HCT116 (cell line): Measurements from ENCODE around the gene CPSF4L.

Experiments used
- ATF3 ChIP-seq: IDR thresholded peaks from 2 replicates; pipeline ENCODE4 v1.6.1; 2012
- CEBPB ChIP-seq: IDR thresholded peaks from 2 replicates; pipeline ENCODE4 v1.6.1; 2012; ENCODE audit warnings: low read depth
- EGR1 ChIP-seq: IDR thresholded peaks from 2 replicates; pipeline ENCODE4 v1.6.1; 2012; ENCODE audit warnings: low read depth
- ELF1 ChIP-seq: IDR thresholded peaks from 2 replicates; pipeline ENCODE4 v1.6.1; 2012; ENCODE audit warnings: low read depth, borderline replicate concordance
- EZH2 ChIP-seq: fragments of 200-600 bp; sonication (generic); IDR thresholded peaks from 2 replicates; pipeline ENCODE4 v1.6.1; 2017; ENCODE audit warnings: antibody characterized with exemption, mixed run types
- EZH2phosphoT487 ChIP-seq: fragments of 200-600 bp; IDR thresholded peaks from 2 replicates; pipeline ENCODE4 v1.6.1; 2018; ENCODE audit warnings: antibody characterized with exemption, borderline replicate concordance
- JUND ChIP-seq: IDR thresholded peaks from 2 replicates; pipeline ENCODE4 v1.6.1; 2012
- MAX ChIP-seq: IDR thresholded peaks from 2 replicates; pipeline ENCODE4 v1.6.1; 2012
- SIN3A ChIP-seq: IDR thresholded peaks from 2 replicates; pipeline ENCODE4 v1.6.1; 2012; ENCODE audit warnings: low read depth
- TCF7L2 ChIP-seq: IDR thresholded peaks from 2 replicates; pipeline ENCODE4 v1.7.0; 2011; ENCODE audit warnings: borderline replicate concordance, inconsistent platforms; ENCODE audit not compliant: insufficient read depth, insufficient read length; ENCODE audit errors: extremely low read depth
- YY1 ChIP-seq: IDR thresholded peaks from 2 replicates; pipeline ENCODE4 v1.6.1; 2011; ENCODE audit warnings: low read length, low read depth, moderate library complexity, mild to moderate bottlenecking; ENCODE audit not compliant: insufficient replicate concordance; ENCODE audit errors: extremely low read depth
- ZNF274 ChIP-seq: fragments of 200-500 bp; sonication (Bioruptor generic); IDR thresholded peaks from 2 replicates; pipeline ENCODE4 v1.6.1; 2014; ENCODE audit warnings: mild to moderate bottlenecking, low read depth, low read length, inconsistent platforms
- TF ChIP-seq, protein P1 (sequence below), 3 experiments: fragments of 200-600 bp in 1 of 3; sonication (generic) in 1 of 3; IDR thresholded peaks in 2 of 3; conservative IDR thresholded peaks in 1 of 3; 2 replicates each; pipeline ENCODE4 v1.5.1; 2012 to 2017; ENCODE audit warnings: low read depth in 2 of 3, low read length in 2 of 3, antibody characterized with exemption in 1 of 3, borderline replicate concordance in 1 of 3, control low read depth in 1 of 3, mild to moderate bottlenecking in 1 of 3, mixed read lengths in 1 of 3, mixed run types in 1 of 3, moderate library complexity in 1 of 3; ENCODE audit not compliant: insufficient read depth in 1 of 3
- TF ChIP-seq, protein P2 (sequence below): IDR thresholded peaks from 2 replicates; pipeline ENCODE4 v1.6.1; 2012; ENCODE audit warnings: low read depth

GRCh38 chr17:73302189-73302588 lies 40.5 kb upstream of the CPSF4L start:
- TF ChIP-seq ATF3: no peak
- TF ChIP-seq, protein P1, sequence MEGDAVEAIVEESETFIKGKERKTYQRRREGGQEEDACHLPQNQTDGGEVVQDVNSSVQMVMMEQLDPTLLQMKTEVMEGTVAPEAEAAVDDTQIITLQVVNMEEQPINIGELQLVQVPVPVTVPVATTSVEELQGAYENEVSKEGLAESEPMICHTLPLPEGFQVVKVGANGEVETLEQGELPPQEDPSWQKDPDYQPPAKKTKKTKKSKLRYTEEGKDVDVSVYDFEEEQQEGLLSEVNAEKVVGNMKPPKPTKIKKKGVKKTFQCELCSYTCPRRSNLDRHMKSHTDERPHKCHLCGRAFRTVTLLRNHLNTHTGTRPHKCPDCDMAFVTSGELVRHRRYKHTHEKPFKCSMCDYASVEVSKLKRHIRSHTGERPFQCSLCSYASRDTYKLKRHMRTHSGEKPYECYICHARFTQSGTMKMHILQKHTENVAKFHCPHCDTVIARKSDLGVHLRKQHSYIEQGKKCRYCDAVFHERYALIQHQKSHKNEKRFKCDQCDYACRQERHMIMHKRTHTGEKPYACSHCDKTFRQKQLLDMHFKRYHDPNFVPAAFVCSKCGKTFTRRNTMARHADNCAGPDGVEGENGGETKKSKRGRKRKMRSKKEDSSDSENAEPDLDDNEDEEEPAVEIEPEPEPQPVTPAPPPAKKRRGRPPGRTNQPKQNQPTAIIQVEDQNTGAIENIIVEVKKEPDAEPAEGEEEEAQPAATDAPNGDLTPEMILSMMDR (IDR thresholded peaks at IDR 0.05 in 2 of 3, conservative IDR thresholded peaks at IDR 0.05 in 1 of 3; ENCODE audit: borderline replicate concordance in 1 of 3, insufficient read depth in 1 of 3, low read depth in 2 of 3, low read length in 2 of 3): no peak
- TF ChIP-seq EZH2: no peak
- no peak for TF ChIP-seq ZNF274
- no peak for TF ChIP-seq CEBPB
- TF ChIP-seq EZH2phosphoT487: no peak
- TF ChIP-seq, protein P2, sequence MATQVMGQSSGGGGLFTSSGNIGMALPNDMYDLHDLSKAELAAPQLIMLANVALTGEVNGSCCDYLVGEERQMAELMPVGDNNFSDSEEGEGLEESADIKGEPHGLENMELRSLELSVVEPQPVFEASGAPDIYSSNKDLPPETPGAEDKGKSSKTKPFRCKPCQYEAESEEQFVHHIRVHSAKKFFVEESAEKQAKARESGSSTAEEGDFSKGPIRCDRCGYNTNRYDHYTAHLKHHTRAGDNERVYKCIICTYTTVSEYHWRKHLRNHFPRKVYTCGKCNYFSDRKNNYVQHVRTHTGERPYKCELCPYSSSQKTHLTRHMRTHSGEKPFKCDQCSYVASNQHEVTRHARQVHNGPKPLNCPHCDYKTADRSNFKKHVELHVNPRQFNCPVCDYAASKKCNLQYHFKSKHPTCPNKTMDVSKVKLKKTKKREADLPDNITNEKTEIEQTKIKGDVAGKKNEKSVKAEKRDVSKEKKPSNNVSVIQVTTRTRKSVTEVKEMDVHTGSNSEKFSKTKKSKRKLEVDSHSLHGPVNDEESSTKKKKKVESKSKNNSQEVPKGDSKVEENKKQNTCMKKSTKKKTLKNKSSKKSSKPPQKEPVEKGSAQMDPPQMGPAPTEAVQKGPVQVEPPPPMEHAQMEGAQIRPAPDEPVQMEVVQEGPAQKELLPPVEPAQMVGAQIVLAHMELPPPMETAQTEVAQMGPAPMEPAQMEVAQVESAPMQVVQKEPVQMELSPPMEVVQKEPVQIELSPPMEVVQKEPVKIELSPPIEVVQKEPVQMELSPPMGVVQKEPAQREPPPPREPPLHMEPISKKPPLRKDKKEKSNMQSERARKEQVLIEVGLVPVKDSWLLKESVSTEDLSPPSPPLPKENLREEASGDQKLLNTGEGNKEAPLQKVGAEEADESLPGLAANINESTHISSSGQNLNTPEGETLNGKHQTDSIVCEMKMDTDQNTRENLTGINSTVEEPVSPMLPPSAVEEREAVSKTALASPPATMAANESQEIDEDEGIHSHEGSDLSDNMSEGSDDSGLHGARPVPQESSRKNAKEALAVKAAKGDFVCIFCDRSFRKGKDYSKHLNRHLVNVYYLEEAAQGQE: no peak
- TF ChIP-seq ELF1: no peak
- TF ChIP-seq EGR1: no peak
- no peak for TF ChIP-seq MAX
- no peak for TF ChIP-seq TCF7L2
- TF ChIP-seq YY1: no peak
- no peak for TF ChIP-seq SIN3A
- no peak for TF ChIP-seq JUND
